Measurements from ENCODE around the gene ZNF649.

GRCh38 chr19:51946602-51947001 is 41.8 kb upstream of the ZNF649 start:
- TF ChIP-seq POLR2A (IDR thresholded peaks at IDR 0.05): no peak
- TF ChIP-seq, protein P1, sequence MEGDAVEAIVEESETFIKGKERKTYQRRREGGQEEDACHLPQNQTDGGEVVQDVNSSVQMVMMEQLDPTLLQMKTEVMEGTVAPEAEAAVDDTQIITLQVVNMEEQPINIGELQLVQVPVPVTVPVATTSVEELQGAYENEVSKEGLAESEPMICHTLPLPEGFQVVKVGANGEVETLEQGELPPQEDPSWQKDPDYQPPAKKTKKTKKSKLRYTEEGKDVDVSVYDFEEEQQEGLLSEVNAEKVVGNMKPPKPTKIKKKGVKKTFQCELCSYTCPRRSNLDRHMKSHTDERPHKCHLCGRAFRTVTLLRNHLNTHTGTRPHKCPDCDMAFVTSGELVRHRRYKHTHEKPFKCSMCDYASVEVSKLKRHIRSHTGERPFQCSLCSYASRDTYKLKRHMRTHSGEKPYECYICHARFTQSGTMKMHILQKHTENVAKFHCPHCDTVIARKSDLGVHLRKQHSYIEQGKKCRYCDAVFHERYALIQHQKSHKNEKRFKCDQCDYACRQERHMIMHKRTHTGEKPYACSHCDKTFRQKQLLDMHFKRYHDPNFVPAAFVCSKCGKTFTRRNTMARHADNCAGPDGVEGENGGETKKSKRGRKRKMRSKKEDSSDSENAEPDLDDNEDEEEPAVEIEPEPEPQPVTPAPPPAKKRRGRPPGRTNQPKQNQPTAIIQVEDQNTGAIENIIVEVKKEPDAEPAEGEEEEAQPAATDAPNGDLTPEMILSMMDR (IDR thresholded peaks at IDR 0.05 in 8 of 11, conservative IDR thresholded peaks at IDR 0.05 in 3 of 11): no peak
